HG02973 (cell line): Measurements from ENCODE around the gene BCL2L11.
A peak's percentile ranks its signal among the peaks of the same experiment; 100 is the strongest.
"Not testable (repeated sequence)": the region's sequence is repeated elsewhere in the genome, so short reads cannot be mapped to it uniquely, and the experiment has no call there.

Experiments
- ATAC-seq: cut with Tn5 transposase; IDR thresholded peaks from one replicate; pipeline ENCODE4 v1.9.1; 2021; ENCODE audit warnings: moderate library complexity; ENCODE audit not compliant: unreplicated experiment

BCL2L11 gene

GRCh38 chr2:111120253-111121027 is at the start of gene BCL2L11:
Gene BCL2L11 (plus strand): TSS chr2:111120914. CDS start chr2:111123746, 2,832 bp downstream.
- ATAC-seq: peak; percentile 45

- no peak for ATAC-seq
Measured at GRCh38 chr2:111071600-111072171, 49.0 kb upstream of the BCL2L11 start.

GRCh38 chr2:111072220-111072871 is 48.4 kb upstream of the BCL2L11 start:
- ATAC-seq: no peak

GRCh38 chr2:111082659-111083058 is 38.1 kb upstream of the BCL2L11 start:
- not testable (repeated sequence) for ATAC-seq

GRCh38 chr2:111091811-111092211 is 28.9 kb upstream of the BCL2L11 start:
- no peak for ATAC-seq

GRCh38 chr2:111094691-111095090 is 26.0 kb upstream of the BCL2L11 start:
- no peak for ATAC-seq

GRCh38 chr2:111095434-111095833 is 25.3 kb upstream of the BCL2L11 start:
- ATAC-seq: no peak

GRCh38 chr2:111099402-111099801 is 21.3 kb upstream of the BCL2L11 start:
- ATAC-seq: no peak

- ATAC-seq: peak; percentile 13
Measured at GRCh38 chr2:111100087-111100764, 20.5 kb upstream of the BCL2L11 start.

GRCh38 chr2:111100765-111101162 is 19.9 kb upstream of the BCL2L11 start:
- peak; percentile 71 for ATAC-seq

GRCh38 chr2:111101592-111101991 is 19.1 kb upstream of the BCL2L11 start:
- ATAC-seq: no peak

GRCh38 chr2:111102216-111102615 is 18.5 kb upstream of the BCL2L11 start:
- no peak for ATAC-seq

GRCh38 chr2:111105926-111106325 is 14.8 kb upstream of the BCL2L11 start:
- no peak for ATAC-seq

- ATAC-seq: no peak
Measured at GRCh38 chr2:111106706-111107105, 14.0 kb upstream of the BCL2L11 start.

GRCh38 chr2:111108745-111109271 is 11.9 kb upstream of the BCL2L11 start:
- ATAC-seq: no peak

GRCh38 chr2:111111101-111111755 is 9.5 kb upstream of the BCL2L11 start:
- ATAC-seq: no peak

GRCh38 chr2:111113838-111114237 is 6.9 kb upstream of the BCL2L11 start:
- ATAC-seq: no peak

- ATAC-seq: no peak
Measured at GRCh38 chr2:111116011-111116746, 4.5 kb upstream of the BCL2L11 start.

- no peak for ATAC-seq
Measured at GRCh38 chr2:111116843-111117597, 3.7 kb upstream of the BCL2L11 start.
